ENCODE results near the gene ASTN2. TPM values are rescaled to one million over a fixed set of nuclear protein-coding genes. Genes with fewer than 3 reads are reported as not detected.

Gene ASTN2
- polyA plus RNA-seq, 2 donors = 0.26 to 0.35 TPM

DNA sequence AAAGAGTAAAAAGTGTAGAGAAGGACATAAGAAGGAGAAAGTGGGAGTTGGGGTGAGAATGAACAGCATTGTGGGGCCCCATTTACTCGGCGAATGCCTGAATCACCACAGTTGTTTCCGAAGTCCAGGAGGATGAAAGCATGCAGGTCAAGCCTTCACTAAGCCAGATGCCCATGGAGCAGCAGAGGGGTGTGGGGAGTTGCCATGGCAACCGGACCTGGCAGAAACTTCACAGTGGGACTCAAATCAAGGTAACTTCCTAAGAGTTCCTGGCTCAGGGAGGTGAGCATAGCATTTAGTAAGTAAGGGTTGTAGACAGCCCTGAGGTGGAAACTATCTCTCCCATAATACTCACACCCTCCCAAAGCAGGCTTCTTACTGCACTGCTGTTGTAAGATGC, 370.6 kb downstream of the ASTN2 start:
- no peaks in the 10 kb centered on the region for H3K27me3 ChIP-seq (ENCODE audit: control insufficient read depth in 1 of 2, insufficient read depth in 2 of 2, low read length in 2 of 2)
- H3K4me1 ChIP-seq (ENCODE audit: control insufficient read depth in 2 of 2, insufficient read depth in 2 of 2, low read length in 1 of 2) = no peaks in the 10 kb centered on the region
- WGBS, 2 donors = 57 to 58% methylated on average over 4 of the region's 4 CpGs
- no peak overlapping the region for H3K4me3 ChIP-seq (ENCODE audit: low read depth in 1 of 2, low read length in 2 of 2)
- no peaks in the 10 kb centered on the region for H3K36me3 ChIP-seq (ENCODE audit: control insufficient read depth in 2 of 2, insufficient read depth in 2 of 2, low read length in 1 of 2)
- no peaks in the 10 kb centered on the region for H3K9me3 ChIP-seq (ENCODE audit: control insufficient read depth in 2 of 2, insufficient read depth in 1 of 2, low read depth in 1 of 2, low read length in 1 of 2)
- H3K27ac ChIP-seq (ENCODE audit: low read depth in 2 of 2, low read length in 1 of 2) = no peak overlapping the region

- no peaks in the 10 kb centered on the region for H3K36me3 ChIP-seq (ENCODE audit: control insufficient read depth in 2 of 2, insufficient read depth in 2 of 2, low read length in 1 of 2)
- H3K4me3 ChIP-seq (ENCODE audit: low read depth in 1 of 2, low read length in 2 of 2) = no peak overlapping the region
- no peaks in the 10 kb centered on the region for H3K4me1 ChIP-seq (ENCODE audit: control insufficient read depth in 2 of 2, insufficient read depth in 2 of 2, low read length in 1 of 2)
- no peaks in the 10 kb centered on the region for H3K9me3 ChIP-seq (ENCODE audit: control insufficient read depth in 2 of 2, insufficient read depth in 1 of 2, low read depth in 1 of 2, low read length in 1 of 2)
- H3K27ac ChIP-seq (ENCODE audit: low read depth in 2 of 2, low read length in 1 of 2) = no peak overlapping the region
- WGBS, 2 donors = 93 to 94% methylated on average over 1 of the region's 1 CpG
- no peaks in the 10 kb centered on the region for H3K27me3 ChIP-seq (ENCODE audit: control insufficient read depth in 1 of 2, insufficient read depth in 2 of 2, low read length in 2 of 2)
Measured at GRCh38 chr9:117043159-117043558, 371.7 kb downstream of the ASTN2 start.

DNA sequence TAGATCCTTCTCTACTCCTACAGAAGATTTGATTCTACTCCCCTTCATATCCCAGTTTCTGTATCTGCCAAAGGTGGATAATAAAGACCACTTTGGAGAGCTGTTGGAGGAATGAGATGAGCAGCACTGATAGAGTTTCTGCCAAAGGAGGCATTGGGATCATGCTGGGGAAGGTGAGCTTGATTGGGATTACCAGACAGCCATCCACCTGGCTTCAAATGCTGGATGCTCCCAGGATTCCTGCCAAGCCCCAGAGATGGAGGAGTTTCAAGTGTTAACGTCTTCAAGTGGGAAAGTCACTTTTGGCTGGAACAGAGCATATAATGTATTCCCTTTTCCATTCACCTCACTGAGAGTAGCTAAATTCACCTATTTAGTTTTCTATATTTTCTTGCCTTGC, 379.3 kb downstream of the ASTN2 start:
- no peaks in the 10 kb centered on the region for H3K36me3 ChIP-seq (ENCODE audit: control insufficient read depth in 2 of 2, insufficient read depth in 2 of 2, low read length in 1 of 2)
- H3K4me1 ChIP-seq (ENCODE audit: control insufficient read depth in 2 of 2, insufficient read depth in 2 of 2, low read length in 1 of 2) = no peaks in the 10 kb centered on the region
- no peaks in the 10 kb centered on the region for H3K9me3 ChIP-seq (ENCODE audit: control insufficient read depth in 2 of 2, insufficient read depth in 1 of 2, low read depth in 1 of 2, low read length in 1 of 2)
- no peak overlapping the region for H3K4me3 ChIP-seq (ENCODE audit: low read depth in 1 of 2, low read length in 2 of 2)
- H3K27me3 ChIP-seq (ENCODE audit: control insufficient read depth in 1 of 2, insufficient read depth in 2 of 2, low read length in 2 of 2) = no peaks in the 10 kb centered on the region
- H3K27ac ChIP-seq (ENCODE audit: low read depth in 2 of 2, low read length in 1 of 2) = no peak overlapping the region
- 50 to 66% methylated on average over 1 of the region's 1 CpG for WGBS, 2 donors

GRCh38 chr9:117034866-117035265, 380.0 kb downstream of the ASTN2 start:
- Histone ChIP-seq H3K27ac (ENCODE audit: low read depth in 2 of 2, low read length in 1 of 2) (no peak overlapping the region), H3K36me3 (ENCODE audit: control insufficient read depth in 2 of 2, insufficient read depth in 2 of 2, low read length in 1 of 2) (no peaks in the 10 kb centered on the region), H3K9me3 (ENCODE audit: control insufficient read depth in 2 of 2, insufficient read depth in 1 of 2, low read depth in 1 of 2, low read length in 1 of 2) (no peaks in the 10 kb centered on the region), H3K4me3 (ENCODE audit: low read depth in 1 of 2, low read length in 2 of 2) (no peak overlapping the region), H3K4me1 (ENCODE audit: control insufficient read depth in 2 of 2, insufficient read depth in 2 of 2, low read length in 1 of 2) (no peaks in the 10 kb centered on the region), H3K27me3 (ENCODE audit: control insufficient read depth in 1 of 2, insufficient read depth in 2 of 2, low read length in 2 of 2) (no peaks in the 10 kb centered on the region)
- 17 to 22% methylated on average over 2 of the region's 2 CpGs for WGBS, 2 donors

- WGBS, 2 donors = 53 to 67% methylated on average over 3 of the region's 3 CpGs
- Histone ChIP-seq H3K36me3 (ENCODE audit: control insufficient read depth in 2 of 2, insufficient read depth in 2 of 2, low read length in 1 of 2) (no peaks in the 10 kb centered on the region), H3K27me3 (ENCODE audit: control insufficient read depth in 1 of 2, insufficient read depth in 2 of 2, low read length in 2 of 2) (no peaks in the 10 kb centered on the region), H3K27ac (ENCODE audit: low read depth in 2 of 2, low read length in 1 of 2) (no peak overlapping the region), H3K9me3 (ENCODE audit: control insufficient read depth in 2 of 2, insufficient read depth in 1 of 2, low read depth in 1 of 2, low read length in 1 of 2) (no peaks in the 10 kb centered on the region), H3K4me3 (ENCODE audit: low read depth in 1 of 2, low read length in 2 of 2) (no peak overlapping the region), H3K4me1 (ENCODE audit: control insufficient read depth in 2 of 2, insufficient read depth in 2 of 2, low read length in 1 of 2) (no peaks in the 10 kb centered on the region)
Measured at GRCh38 chr9:117030254-117030768, 384.5 kb downstream of the ASTN2 start.

DNA sequence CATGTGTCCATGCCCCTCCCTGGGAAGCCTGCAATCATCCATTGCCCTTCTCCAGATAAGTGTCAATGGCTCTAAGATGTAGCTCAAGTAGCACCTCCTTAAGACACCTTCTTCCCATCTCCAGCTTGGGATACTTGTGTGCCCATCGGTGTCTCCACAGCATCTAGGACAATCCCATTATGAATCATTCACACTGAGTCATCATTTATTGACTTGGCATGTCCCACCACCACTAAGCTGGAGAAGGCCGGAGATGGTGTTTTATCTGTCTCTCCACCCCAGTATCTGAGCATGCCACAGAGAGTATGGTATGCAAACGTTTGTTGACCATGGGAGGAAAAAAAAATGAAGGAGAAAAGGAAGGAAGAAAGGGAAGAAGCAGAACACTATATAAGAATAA, 385.5 kb downstream of the ASTN2 start:
- Histone ChIP-seq H3K4me1 (ENCODE audit: control insufficient read depth in 2 of 2, insufficient read depth in 2 of 2, low read length in 1 of 2) (no peaks in the 10 kb centered on the region), H3K36me3 (ENCODE audit: control insufficient read depth in 2 of 2, insufficient read depth in 2 of 2, low read length in 1 of 2) (no peaks in the 10 kb centered on the region), H3K27ac (ENCODE audit: low read depth in 2 of 2, low read length in 1 of 2) (no peak overlapping the region), H3K27me3 (ENCODE audit: control insufficient read depth in 1 of 2, insufficient read depth in 2 of 2, low read length in 2 of 2) (no peaks in the 10 kb centered on the region), H3K4me3 (ENCODE audit: low read depth in 1 of 2, low read length in 2 of 2) (no peak overlapping the region), H3K9me3 (ENCODE audit: control insufficient read depth in 2 of 2, insufficient read depth in 1 of 2, low read depth in 1 of 2, low read length in 1 of 2) (no peaks in the 10 kb centered on the region)
- WGBS, 2 donors = 65 to 66% methylated on average over 3 of the region's 3 CpGs

DNA sequence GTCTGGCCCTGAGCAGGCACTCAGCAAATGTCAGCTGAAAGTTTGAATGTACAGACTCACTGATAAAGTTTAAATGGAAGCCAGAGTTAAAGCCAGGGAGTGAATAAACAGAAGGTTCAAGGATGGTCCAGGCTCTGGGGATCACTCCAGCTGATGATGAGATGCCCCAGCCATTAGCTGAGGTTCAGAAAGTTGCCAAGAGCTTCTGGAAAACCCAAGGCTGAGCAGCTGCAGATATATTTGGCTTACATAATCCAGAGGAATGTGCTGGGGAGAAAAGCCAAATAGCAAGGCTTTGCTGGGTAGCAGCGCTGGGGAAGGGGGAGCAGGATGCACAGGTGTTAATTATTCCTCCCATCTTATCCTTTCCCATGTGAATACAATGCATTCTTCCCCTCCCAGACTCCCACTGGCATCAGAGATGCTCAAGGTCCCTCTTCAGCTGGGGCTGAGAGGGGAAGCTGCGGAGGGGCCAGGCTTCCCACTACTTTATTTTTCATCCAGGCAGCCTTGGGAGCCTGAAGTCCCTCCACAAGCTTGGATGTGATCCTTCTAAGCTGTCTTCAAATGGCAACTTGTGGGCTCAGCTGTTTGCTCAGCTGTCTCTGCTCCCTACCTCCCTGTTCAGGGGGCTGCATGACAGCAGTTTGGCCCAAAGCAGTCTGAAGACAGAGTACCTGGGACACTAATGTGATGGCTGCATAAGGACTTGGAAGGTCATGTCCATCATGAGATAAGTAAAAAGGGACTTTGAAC, 386.6 kb downstream of the ASTN2 start:
- H3K27me3 ChIP-seq (ENCODE audit: control insufficient read depth in 1 of 2, insufficient read depth in 2 of 2, low read length in 2 of 2) = no peaks in the 10 kb centered on the region
- no peaks in the 10 kb centered on the region for H3K4me1 ChIP-seq (ENCODE audit: control insufficient read depth in 2 of 2, insufficient read depth in 2 of 2, low read length in 1 of 2)
- no peaks in the 10 kb centered on the region for H3K9me3 ChIP-seq (ENCODE audit: control insufficient read depth in 2 of 2, insufficient read depth in 1 of 2, low read depth in 1 of 2, low read length in 1 of 2)
- no peak overlapping the region for H3K4me3 ChIP-seq (ENCODE audit: low read depth in 1 of 2, low read length in 2 of 2)
- no peak overlapping the region for H3K27ac ChIP-seq (ENCODE audit: low read depth in 2 of 2, low read length in 1 of 2)
- H3K36me3 ChIP-seq (ENCODE audit: control insufficient read depth in 2 of 2, insufficient read depth in 2 of 2, low read length in 1 of 2) = no peaks in the 10 kb centered on the region
- 42 to 46% methylated on average over 2 of the region's 2 CpGs for WGBS, 2 donors

DNA sequence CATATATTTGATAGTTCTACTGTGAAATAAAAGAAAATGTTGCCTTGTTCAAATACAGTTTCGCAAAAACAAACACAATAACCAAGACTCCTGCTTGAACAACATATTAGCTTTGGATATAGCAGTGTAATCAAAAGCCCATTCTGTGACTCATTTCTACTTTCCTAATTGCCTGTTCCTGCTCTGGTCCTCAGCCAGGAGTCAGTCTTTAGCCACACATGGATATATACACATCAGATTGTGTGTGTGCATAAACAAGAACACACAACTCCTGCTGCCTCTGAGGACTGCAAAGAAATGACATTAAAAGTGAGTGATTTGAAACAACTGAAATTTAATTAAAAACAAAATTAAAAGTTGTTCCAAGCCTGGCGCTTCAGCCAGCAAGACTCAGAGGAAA, 393.0 kb downstream of the ASTN2 start:
- no peak overlapping the region for H3K4me3 ChIP-seq (ENCODE audit: low read depth in 1 of 2, low read length in 2 of 2)
- WGBS, 2 donors = 84 to 88% methylated on average over 2 of the region's 2 CpGs
- no peak overlapping the region for H3K27ac ChIP-seq (ENCODE audit: low read depth in 2 of 2, low read length in 1 of 2)
- H3K9me3 ChIP-seq (ENCODE audit: control insufficient read depth in 2 of 2, insufficient read depth in 1 of 2, low read depth in 1 of 2, low read length in 1 of 2) = no peaks in the 10 kb centered on the region
- H3K27me3 ChIP-seq (ENCODE audit: control insufficient read depth in 1 of 2, insufficient read depth in 2 of 2, low read length in 2 of 2) = no peaks in the 10 kb centered on the region
- no peaks in the 10 kb centered on the region for H3K4me1 ChIP-seq (ENCODE audit: control insufficient read depth in 2 of 2, insufficient read depth in 2 of 2, low read length in 1 of 2)
- no peaks in the 10 kb centered on the region for H3K36me3 ChIP-seq (ENCODE audit: control insufficient read depth in 2 of 2, insufficient read depth in 2 of 2, low read length in 1 of 2)

DNA sequence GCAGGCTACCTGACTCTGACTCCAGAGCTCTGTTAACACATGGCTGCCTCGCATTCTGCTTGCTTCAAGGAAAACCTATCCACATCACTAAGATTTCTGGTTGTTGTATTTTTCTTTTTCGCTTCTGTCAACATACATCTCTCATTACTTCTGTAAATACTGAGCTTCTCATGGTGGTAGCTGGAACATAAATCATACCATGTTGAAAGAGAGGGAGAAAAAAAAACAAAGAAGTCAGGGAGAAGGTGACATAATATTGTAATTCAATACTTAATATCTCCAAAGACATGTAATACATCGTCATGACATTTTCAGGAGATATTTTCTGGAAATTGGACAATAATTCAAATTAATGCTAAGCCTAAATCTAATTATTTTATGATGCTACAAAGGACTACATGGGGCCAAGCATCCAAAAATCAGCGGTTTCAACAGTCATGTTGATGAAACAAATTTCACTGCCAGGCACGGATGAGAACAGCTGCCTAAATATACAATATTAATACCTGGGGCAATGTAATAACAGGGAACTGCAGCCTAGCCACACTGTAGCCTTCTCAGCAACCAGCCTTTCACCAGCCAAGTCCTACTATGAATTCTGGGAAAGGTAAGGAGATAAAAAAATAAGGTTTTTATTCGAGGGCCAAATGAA, 395.8 kb downstream of the ASTN2 start:
- Histone ChIP-seq H3K4me3 (ENCODE audit: low read depth in 1 of 2, low read length in 2 of 2) (no peak overlapping the region), H3K4me1 (ENCODE audit: control insufficient read depth in 2 of 2, insufficient read depth in 2 of 2, low read length in 1 of 2) (no peaks in the 10 kb centered on the region), H3K36me3 (ENCODE audit: control insufficient read depth in 2 of 2, insufficient read depth in 2 of 2, low read length in 1 of 2) (no peaks in the 10 kb centered on the region), H3K27ac (ENCODE audit: low read depth in 2 of 2, low read length in 1 of 2) (no peak overlapping the region), H3K27me3 (ENCODE audit: control insufficient read depth in 1 of 2, insufficient read depth in 2 of 2, low read length in 2 of 2) (no peaks in the 10 kb centered on the region), H3K9me3 (ENCODE audit: control insufficient read depth in 2 of 2, insufficient read depth in 1 of 2, low read depth in 1 of 2, low read length in 1 of 2) (peaks cover 0 to 3% of the 10 kb centered on the region in 2 donors)
- WGBS, 2 donors = 67 to 70% methylated on average over 6 of the region's 6 CpGs

Measured in esophagus (tissue), 2 donors.